Lower lobe of right lung (tissue), 2 donors: Measurements from ENCODE around the gene LYPD4. TPM values are rescaled to one million over a fixed set of nuclear protein-coding genes. Genes with fewer than 3 reads are reported as not detected.

Source experiments
- ATAC-seq, 2 donors: fragments of 200-7000 bp; cut with Tn5 transposase; one replicate each; pipeline ENCODE4 v1.9.1; 2020 to 2022; ENCODE audit warnings: mild to moderate bottlenecking in 2 of 2, moderate library complexity in 2 of 2
- DNase-seq: peaks from one replicate; pipeline ENCODE4 v3.0.0-alpha.2; 2020
- H3K27ac ChIP-seq: fragments of 200-600 bp; one replicate; pipeline ENCODE4 v1.8.0; 2022
- H3K27me3 ChIP-seq: fragments of 200-600 bp; one replicate; pipeline ENCODE4 v1.8.0; 2022; ENCODE audit warnings: low read depth
- H3K36me3 ChIP-seq: fragments of 200-600 bp; one replicate; pipeline ENCODE4 v1.8.0; 2022; ENCODE audit warnings: mild to moderate bottlenecking
- H3K4me1 ChIP-seq: fragments of 200-600 bp; one replicate; pipeline ENCODE4 v1.8.0; 2022
- H3K4me3 ChIP-seq: fragments of 200-600 bp; one replicate; pipeline ENCODE4 v1.8.0; 2022; ENCODE audit warnings: mild to moderate bottlenecking
- H3K9me3 ChIP-seq: fragments of 200-600 bp; one replicate; pipeline ENCODE4 v1.8.0; 2022
- intact Hi-C: fragments of 100-400 bp; cut with DNase I; formaldehyde crosslinking; loops from one replicate; pipeline ENCODE4 v1.11.0; 2022
- total RNA-seq: library from RNA; stranded (reverse); fragmentation: NEBNext Ultra II Directional; extraction: Animal tissue kit (Norgen Biotek cat#: 25700); gene quantifications from one replicate; pipeline ENCODE4 v1.2.1, GENCODE V29; 2021
- TF ChIP-seq, protein P1 (sequence below): fragments of 200-600 bp; IDR thresholded peaks from one replicate; pipeline ENCODE4 v1.8.0; 2022; ENCODE audit warnings: antibody characterized with exemption, mild to moderate bottlenecking
- donor health status: DM: no; HTN: yes; CAD: no; lungs with severe emphysema.

The LYPD4 gene
- total RNA-seq, 1 donor from 2014 or later, result not detected

DNA sequence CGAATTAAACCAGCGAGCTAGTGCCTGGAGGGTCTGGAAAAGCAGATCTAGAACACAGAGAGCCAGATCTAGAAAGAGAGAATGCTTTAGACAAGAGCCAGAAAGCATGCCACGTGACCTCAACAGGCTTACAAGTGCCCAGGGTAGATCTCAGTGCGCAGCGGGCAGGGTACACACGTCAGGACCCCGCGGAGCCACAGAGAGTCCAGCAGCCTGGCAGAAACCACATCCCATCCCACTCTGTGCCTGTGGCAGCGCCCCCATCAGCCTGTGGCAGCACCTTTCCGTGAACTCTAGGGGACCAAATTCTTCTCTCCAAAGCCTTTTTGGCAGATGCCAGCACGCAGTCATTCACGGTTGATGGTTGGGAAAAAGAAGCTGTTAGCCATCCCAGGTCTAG, 44.4 kb upstream of the LYPD4 start:
- peaks cover 58% of the 10 kb centered on the region for H3K36me3 ChIP-seq
- TF ChIP-seq, protein P1, sequence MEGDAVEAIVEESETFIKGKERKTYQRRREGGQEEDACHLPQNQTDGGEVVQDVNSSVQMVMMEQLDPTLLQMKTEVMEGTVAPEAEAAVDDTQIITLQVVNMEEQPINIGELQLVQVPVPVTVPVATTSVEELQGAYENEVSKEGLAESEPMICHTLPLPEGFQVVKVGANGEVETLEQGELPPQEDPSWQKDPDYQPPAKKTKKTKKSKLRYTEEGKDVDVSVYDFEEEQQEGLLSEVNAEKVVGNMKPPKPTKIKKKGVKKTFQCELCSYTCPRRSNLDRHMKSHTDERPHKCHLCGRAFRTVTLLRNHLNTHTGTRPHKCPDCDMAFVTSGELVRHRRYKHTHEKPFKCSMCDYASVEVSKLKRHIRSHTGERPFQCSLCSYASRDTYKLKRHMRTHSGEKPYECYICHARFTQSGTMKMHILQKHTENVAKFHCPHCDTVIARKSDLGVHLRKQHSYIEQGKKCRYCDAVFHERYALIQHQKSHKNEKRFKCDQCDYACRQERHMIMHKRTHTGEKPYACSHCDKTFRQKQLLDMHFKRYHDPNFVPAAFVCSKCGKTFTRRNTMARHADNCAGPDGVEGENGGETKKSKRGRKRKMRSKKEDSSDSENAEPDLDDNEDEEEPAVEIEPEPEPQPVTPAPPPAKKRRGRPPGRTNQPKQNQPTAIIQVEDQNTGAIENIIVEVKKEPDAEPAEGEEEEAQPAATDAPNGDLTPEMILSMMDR, result no peak
- DNase-seq, result peak; percentile 55
- ATAC-seq, result no peak
- intact Hi-C loops, result loop anchor here (10.0 kb wide), 1 partner anchor 46 kb away; no protein-coding TSS in a partner anchor
- no peaks in the 10 kb centered on the region for H3K27me3 ChIP-seq
- peaks cover 55% of the 10 kb centered on the region for H3K4me1 ChIP-seq
- no peaks in the 10 kb centered on the region for H3K9me3 ChIP-seq
- H3K27ac ChIP-seq, result peak overlapping the region; percentile 71
- H3K4me3 ChIP-seq, result no peak overlapping the region

GRCh38 chr19:41887711-41888382, 43.4 kb upstream of the LYPD4 start:
- Histone ChIP-seq H3K9me3 (no peaks in the 10 kb centered on the region), H3K4me3 (peak overlapping the region; percentile 39), H3K27me3 (no peaks in the 10 kb centered on the region), H3K27ac (peak overlapping the region; percentile 71), H3K4me1 (peaks cover 55% of the 10 kb centered on the region), H3K36me3 (peaks cover 55% of the 10 kb centered on the region)
- peak; percentile 80 to 83 for ATAC-seq
- TF ChIP-seq, protein P1, result peak; percentile 23
- peak; percentile 91 for DNase-seq
- intact Hi-C loops, result loop anchor here (10.0 kb wide), 1 partner anchor 47 kb away; no protein-coding TSS in a partner anchor

DNA sequence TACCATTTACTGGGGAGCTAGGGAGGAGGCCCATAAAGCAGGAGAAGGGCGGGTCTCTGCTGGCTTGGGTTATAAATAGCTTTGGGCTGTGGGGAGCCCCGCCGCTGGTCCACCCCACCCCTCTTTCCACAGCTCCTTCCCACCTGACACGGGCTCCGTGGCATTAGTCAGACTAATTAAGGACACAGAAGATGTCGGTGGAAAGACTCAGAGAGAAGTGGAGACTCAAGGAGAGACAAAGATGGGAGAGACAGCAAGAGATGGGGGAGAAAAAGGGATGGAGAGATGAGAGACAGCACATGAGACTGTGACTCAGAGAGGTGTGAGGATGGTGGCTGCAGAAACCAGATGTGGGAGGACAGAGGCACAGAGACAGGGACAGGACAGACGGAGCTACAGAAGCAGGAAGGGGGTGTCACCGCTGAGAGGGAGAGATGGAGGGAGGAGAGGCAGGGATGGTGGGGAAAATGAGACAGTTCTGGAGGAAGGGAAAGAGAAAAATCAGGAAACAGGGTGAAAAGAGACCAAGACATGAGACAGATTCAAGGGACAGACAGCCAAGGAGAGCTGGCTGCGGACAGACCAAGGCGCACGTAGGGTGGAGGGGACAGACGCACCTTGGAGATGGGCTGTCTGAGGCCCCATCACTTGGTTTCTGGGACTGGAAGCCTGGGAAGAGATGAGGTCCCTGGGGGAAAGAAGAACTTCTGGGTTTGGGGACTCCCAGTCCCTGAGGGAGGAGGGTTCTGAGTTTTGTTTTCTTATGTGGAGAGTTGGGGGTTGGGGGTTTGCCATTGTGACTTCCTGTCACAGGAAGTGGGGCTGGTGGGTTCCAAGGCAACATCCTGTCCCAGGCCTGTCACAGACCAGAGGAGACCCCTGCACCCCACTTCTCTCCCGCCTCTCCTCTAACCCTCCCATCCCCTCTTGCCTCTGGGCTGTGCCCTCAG, 42.6 kb upstream of the LYPD4 start:
- DNase-seq, result no peak
- H3K4me1 ChIP-seq, result peaks cover 61% of the 10 kb centered on the region

GRCh38 chr19:41883821-41884733, 39.6 kb upstream of the LYPD4 start:
- Histone ChIP-seq H3K27me3 (no peaks in the 10 kb centered on the region), H3K4me1 (peaks cover 55% of the 10 kb centered on the region), H3K36me3 (peaks cover 18% of the 10 kb centered on the region), H3K27ac (peak overlapping the region; percentile 95), H3K9me3 (no peaks in the 10 kb centered on the region), H3K4me3 (peak overlapping the region; percentile 97)
- intact Hi-C loops, result loop anchor here (10.0 kb wide), 1 partner anchor 51 kb away; no protein-coding TSS in a partner anchor
- TF ChIP-seq, protein P1, result peak; percentile 33
- peak; percentile 91 to 93 for ATAC-seq
- peak; percentile 97 for DNase-seq

More for the DNA sequence above, 42.6 kb upstream of the LYPD4 start:
- TF ChIP-seq, protein P1, result no peak
- intact Hi-C loops, result loop anchor here (10.0 kb wide), 1 partner anchor 48 kb away; no protein-coding TSS in a partner anchor
- H3K27ac ChIP-seq, result peak overlapping the region; percentile 71
- H3K9me3 ChIP-seq, result no peaks in the 10 kb centered on the region
- H3K36me3 ChIP-seq, result peaks cover 47% of the 10 kb centered on the region
- peak overlapping the region; percentile 39 for H3K4me3 ChIP-seq
- H3K27me3 ChIP-seq, result no peaks in the 10 kb centered on the region
- no peak for ATAC-seq
